AG10803 (cell line): ENCODE data around the gene SLC44A1.
"Not testable (repeated sequence)": the region's sequence is repeated elsewhere in the genome, so short reads cannot be mapped to it uniquely, and the experiment has no call there.

Experiments used
- DNase-seq: peaks from one replicate; pipeline ENCODE4 v3.0.0; 2010; ENCODE audit warnings: low read depth
- H3K4me3 ChIP-seq: 2 replicates; pipeline ENCODE4 v1.5.1; 2011; ENCODE audit warnings: mild to moderate bottlenecking, low read length, control low read depth
- CTCF ChIP-seq: conservative IDR thresholded peaks from 2 replicates; pipeline ENCODE4 v1.5.1; 2011; ENCODE audit warnings: mild to moderate bottlenecking, low read length, control low read depth, inconsistent platforms

The SLC44A1 gene

GRCh38 chr9:105248691-105249090 is 4.2 kb downstream of the SLC44A1 start:
- no peak for DNase-seq
- TF ChIP-seq CTCF, result no peak
- H3K4me3 ChIP-seq, result no peak overlapping the region

- TF ChIP-seq CTCF, result no peak
- DNase-seq, result no peak
- H3K4me3 ChIP-seq, result no peak overlapping the region
Measured at GRCh38 chr9:105251133-105251532, 6.7 kb downstream of the SLC44A1 start.

- DNase-seq, result no peak
- TF ChIP-seq CTCF, result no peak
- no peak overlapping the region for H3K4me3 ChIP-seq
Measured at GRCh38 chr9:105251733-105252404, 7.4 kb downstream of the SLC44A1 start.

- no peak for DNase-seq
- no peak overlapping the region for H3K4me3 ChIP-seq
- no peak for TF ChIP-seq CTCF
Measured at GRCh38 chr9:105252405-105252756, 7.9 kb downstream of the SLC44A1 start.

- TF ChIP-seq CTCF, result no peak
- H3K4me3 ChIP-seq, result no peak overlapping the region
- no peak for DNase-seq
Measured at GRCh38 chr9:105254226-105254625, 9.8 kb downstream of the SLC44A1 start.

GRCh38 chr9:105255421-105255820 is 11.0 kb downstream of the SLC44A1 start:
- no peak for TF ChIP-seq CTCF
- H3K4me3 ChIP-seq, result no peak overlapping the region
- DNase-seq, result no peak

GRCh38 chr9:105256569-105256968 is 12.1 kb downstream of the SLC44A1 start:
- not testable (repeated sequence) for H3K4me3 ChIP-seq, DNase-seq

GRCh38 chr9:105257809-105258208 is 13.4 kb downstream of the SLC44A1 start:
- no peak for TF ChIP-seq CTCF
- H3K4me3 ChIP-seq, result no peak overlapping the region
- no peak for DNase-seq
